ENCODE measurements around the gene ATP1B1.

Gene ATP1B1

DNA sequence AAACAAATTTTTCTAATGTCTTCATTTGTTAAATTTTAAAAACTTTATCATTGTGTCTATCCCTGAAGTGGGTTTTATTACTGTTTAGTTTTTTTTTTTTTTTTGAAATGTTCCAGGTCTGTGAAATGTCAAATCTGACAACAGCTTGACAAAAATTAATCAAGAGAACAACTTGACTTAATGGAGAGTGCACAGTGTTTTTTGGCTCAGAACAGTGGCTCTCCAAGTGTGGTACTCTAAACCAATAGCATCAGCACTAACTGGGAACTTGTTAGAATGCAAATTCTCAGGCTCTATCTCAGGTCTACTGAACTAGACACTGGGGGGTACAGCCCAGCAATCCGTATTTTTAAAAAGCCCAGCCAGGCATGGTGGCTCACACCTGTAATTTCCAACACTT lies 49.2 kb downstream of the ATP1B1 start:
- no peak for DNase-seq
- no peak overlapping the region for H3K4me3 ChIP-seq (ENCODE audit: low read depth, low read length)
- H3K27ac ChIP-seq: no peak overlapping the region
- no peaks in the 10 kb centered on the region for H3K27me3 ChIP-seq (replicated peaks)
- in situ Hi-C loops (cut with HindIII; ENCODE audit: low pct_ligation_motif_present, low sequenced_read_pairs): no loop called here
- TF ChIP-seq, protein P1, sequence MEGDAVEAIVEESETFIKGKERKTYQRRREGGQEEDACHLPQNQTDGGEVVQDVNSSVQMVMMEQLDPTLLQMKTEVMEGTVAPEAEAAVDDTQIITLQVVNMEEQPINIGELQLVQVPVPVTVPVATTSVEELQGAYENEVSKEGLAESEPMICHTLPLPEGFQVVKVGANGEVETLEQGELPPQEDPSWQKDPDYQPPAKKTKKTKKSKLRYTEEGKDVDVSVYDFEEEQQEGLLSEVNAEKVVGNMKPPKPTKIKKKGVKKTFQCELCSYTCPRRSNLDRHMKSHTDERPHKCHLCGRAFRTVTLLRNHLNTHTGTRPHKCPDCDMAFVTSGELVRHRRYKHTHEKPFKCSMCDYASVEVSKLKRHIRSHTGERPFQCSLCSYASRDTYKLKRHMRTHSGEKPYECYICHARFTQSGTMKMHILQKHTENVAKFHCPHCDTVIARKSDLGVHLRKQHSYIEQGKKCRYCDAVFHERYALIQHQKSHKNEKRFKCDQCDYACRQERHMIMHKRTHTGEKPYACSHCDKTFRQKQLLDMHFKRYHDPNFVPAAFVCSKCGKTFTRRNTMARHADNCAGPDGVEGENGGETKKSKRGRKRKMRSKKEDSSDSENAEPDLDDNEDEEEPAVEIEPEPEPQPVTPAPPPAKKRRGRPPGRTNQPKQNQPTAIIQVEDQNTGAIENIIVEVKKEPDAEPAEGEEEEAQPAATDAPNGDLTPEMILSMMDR (IDR thresholded peaks at IDR 0.05; ENCODE audit: low read depth, low read length, missing control alignments): no peak
- H3K36me3 ChIP-seq (replicated peaks): no peaks in the 10 kb centered on the region

DNA sequence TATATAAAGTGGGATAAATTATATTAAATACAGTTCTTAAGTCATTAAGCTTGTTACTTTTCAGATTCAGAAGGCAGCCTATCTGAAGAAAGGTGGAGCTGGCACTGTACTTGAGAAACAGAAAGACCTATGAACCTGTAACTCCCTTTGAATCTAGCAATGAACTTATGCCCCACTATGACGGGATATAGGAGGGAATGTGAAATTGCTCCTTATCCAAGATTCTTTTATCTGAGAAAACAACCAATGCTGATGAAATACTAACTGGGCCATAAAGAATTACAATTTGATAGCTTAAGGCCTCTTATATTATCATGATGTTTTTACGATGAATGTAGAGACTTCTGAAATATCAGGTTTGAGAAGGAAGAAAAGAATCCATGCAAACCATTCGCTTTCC lies 50.1 kb downstream of the ATP1B1 start:
- H3K4me3 ChIP-seq (ENCODE audit: low read depth, low read length): no peak overlapping the region
- in situ Hi-C loops (cut with HindIII; ENCODE audit: low pct_ligation_motif_present, low sequenced_read_pairs): no loop called here
- H3K27ac ChIP-seq: no peak overlapping the region
- DNase-seq: no peak
- no peaks in the 10 kb centered on the region for H3K27me3 ChIP-seq (replicated peaks)
- TF ChIP-seq, protein P1 (IDR thresholded peaks at IDR 0.05; ENCODE audit: low read depth, low read length, missing control alignments): no peak
- H3K36me3 ChIP-seq (replicated peaks): no peaks in the 10 kb centered on the region

DNA sequence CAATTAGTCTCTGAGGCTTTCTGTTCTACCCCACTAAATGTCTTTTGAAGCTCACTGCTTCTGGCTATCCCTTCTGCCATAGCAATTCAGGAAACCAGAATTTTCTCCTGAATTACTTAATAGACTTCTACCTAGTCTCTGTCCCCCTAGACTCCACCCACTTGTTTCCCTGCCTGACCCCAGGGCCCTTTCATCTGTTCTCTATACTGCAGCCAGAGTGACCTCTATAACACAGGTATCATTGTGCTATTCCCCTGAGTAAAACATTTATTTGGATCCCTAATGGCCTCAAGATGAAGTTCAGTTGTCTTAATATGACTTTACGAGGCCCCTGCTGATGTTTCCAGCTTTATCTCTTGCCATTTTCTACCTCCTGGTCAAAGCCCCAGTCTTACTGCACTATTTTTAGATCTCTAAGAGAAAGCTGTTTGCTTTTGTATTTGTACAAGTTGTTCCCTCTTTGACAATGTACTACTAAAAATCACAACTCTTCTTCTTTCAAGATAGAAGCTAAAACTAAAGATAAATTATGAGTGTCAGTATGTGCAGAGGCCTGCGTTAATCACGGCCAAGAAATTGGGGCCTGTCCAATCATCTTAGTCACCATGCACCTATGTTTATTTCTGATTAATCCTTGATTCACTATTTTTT lies 54.5 kb downstream of the ATP1B1 start:
- Histone ChIP-seq H3K27me3 (replicated peaks) (no peaks in the 10 kb centered on the region), H3K27ac (no peak overlapping the region), H3K36me3 (replicated peaks) (no peaks in the 10 kb centered on the region), H3K4me3 (ENCODE audit: low read depth, low read length) (no peak overlapping the region)
- in situ Hi-C loops (cut with HindIII; ENCODE audit: low pct_ligation_motif_present, low sequenced_read_pairs): no loop called here
- no peak for DNase-seq
- TF ChIP-seq, protein P1 (IDR thresholded peaks at IDR 0.05; ENCODE audit: low read depth, low read length, missing control alignments): no peak

DNA sequence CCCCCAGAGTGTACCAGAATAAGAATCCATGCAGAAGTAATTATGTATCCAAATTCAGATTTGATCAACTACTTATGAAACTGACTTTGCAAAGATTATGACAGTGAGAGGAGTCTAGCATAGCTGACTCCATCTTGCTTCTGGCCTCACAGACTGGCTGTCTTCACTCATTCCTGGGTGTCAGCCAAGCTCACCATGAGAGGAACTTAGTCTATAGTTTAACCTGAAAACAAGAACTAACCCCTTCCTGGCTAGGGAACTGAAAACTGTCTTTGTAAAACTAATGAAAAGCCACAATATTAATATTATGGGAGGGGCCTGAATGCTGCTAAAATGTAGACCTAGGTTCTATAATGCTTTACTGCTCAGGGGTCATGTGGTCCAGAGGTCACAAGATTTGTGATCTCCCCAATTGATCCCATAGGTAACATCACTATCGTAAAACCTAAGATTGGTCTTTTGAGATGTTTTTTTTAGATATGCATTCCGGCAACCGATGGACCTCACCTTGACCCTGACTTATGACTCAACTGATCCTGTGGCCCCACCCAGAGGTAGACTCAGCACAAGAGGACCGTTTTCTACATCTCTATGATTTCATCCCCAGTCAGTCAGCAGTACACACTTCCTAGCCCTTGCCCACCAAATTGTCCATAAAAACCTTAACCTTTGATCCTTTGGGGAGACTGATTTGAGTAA lies 55.2 kb downstream of the ATP1B1 start:
- in situ Hi-C loops (cut with HindIII; ENCODE audit: low pct_ligation_motif_present, low sequenced_read_pairs): no loop called here
- no peak overlapping the region for H3K27ac ChIP-seq
- no peaks in the 10 kb centered on the region for H3K36me3 ChIP-seq (replicated peaks)
- H3K4me3 ChIP-seq (ENCODE audit: low read depth, low read length): no peak overlapping the region
- TF ChIP-seq, protein P1 (IDR thresholded peaks at IDR 0.05; ENCODE audit: low read depth, low read length, missing control alignments): no peak
- no peak for DNase-seq
- H3K27me3 ChIP-seq (replicated peaks): no peaks in the 10 kb centered on the region

DNA sequence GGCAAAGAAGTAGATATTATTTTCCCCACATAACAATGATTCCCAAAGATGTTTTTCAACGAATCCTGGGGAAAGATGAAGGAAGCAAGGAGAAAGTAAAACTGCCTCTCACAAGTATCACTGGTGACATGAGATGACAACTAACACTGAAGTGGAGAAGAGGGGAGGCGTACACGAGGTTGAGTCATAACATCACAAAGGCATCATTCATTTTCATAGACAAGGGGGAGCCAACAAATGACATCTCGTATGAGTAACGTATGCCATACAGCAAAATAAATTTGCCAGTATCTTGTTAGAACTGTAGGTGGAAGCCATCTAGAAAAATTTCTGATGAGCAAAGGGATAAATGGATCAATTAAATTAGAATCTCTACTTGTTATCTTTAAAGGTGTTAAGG lies 56.6 kb downstream of the ATP1B1 start:
- H3K4me3 ChIP-seq (ENCODE audit: low read depth, low read length): no peak overlapping the region
- H3K27me3 ChIP-seq (replicated peaks): no peaks in the 10 kb centered on the region
- H3K36me3 ChIP-seq (replicated peaks): no peaks in the 10 kb centered on the region
- H3K27ac ChIP-seq: no peak overlapping the region
- TF ChIP-seq, protein P1 (IDR thresholded peaks at IDR 0.05; ENCODE audit: low read depth, low read length, missing control alignments): no peak
- peak; percentile 44 for DNase-seq
- in situ Hi-C loops (cut with HindIII; ENCODE audit: low pct_ligation_motif_present, low sequenced_read_pairs): no loop called here

Measured in brain microvascular endothelial cell (primary cell).